ENCODE results near the gene CDK11A.

CDK11A gene

GRCh38 chr1:1724035-1724864 lies at the start of gene CDK11A:
CDK11A (minus strand) TSS chr1:1724357; CDS start chr1:1722818, 1,539 bp downstream.
- peak within 1 kb of the TSS; percentile 67; the same call in 1 of the 2 replicates for H3K4me3 ChIP-seq (ENCODE audit: low read length)

GRCh38 chr1:1773874-1774273 lies 49.7 kb upstream of the CDK11A start:
- TF ChIP-seq ZNF274 (IDR thresholded peaks at IDR 0.05; ENCODE audit: low read depth, low read length), result no peak
- H3K4me3 ChIP-seq (ENCODE audit: low read length), result no peak overlapping the region

- TF ChIP-seq ZNF274 (IDR thresholded peaks at IDR 0.05; ENCODE audit: low read depth, low read length), result no peak
- H3K4me3 ChIP-seq (ENCODE audit: low read length), result no peak overlapping the region
Measured at GRCh38 chr1:1771096-1771495, 46.9 kb upstream of the CDK11A start.

- no peak for TF ChIP-seq ZNF274 (IDR thresholded peaks at IDR 0.05; ENCODE audit: low read depth, low read length)
- H3K4me3 ChIP-seq (ENCODE audit: low read length), result no peak overlapping the region
Measured at GRCh38 chr1:1770102-1770501, 45.9 kb upstream of the CDK11A start.

GRCh38 chr1:1768249-1768992 lies 44.3 kb upstream of the CDK11A start:
- no peak for TF ChIP-seq ZNF274 (IDR thresholded peaks at IDR 0.05; ENCODE audit: low read depth, low read length)
- no peak overlapping the region for H3K4me3 ChIP-seq (ENCODE audit: low read length)

- H3K4me3 ChIP-seq (ENCODE audit: low read length), result no peak overlapping the region
- TF ChIP-seq ZNF274 (IDR thresholded peaks at IDR 0.05; ENCODE audit: low read depth, low read length), result no peak
Measured at GRCh38 chr1:1764876-1765470, 40.8 kb upstream of the CDK11A start.

- no peak for TF ChIP-seq ZNF274 (IDR thresholded peaks at IDR 0.05; ENCODE audit: low read depth, low read length)
- H3K4me3 ChIP-seq (ENCODE audit: low read length), result no peak overlapping the region
Measured at GRCh38 chr1:1763657-1764621, 39.8 kb upstream of the CDK11A start.

- TF ChIP-seq ZNF274 (IDR thresholded peaks at IDR 0.05; ENCODE audit: low read depth, low read length), result no peak
- H3K4me3 ChIP-seq (ENCODE audit: low read length), result no peak overlapping the region
Measured at GRCh38 chr1:1761504-1762376, 37.6 kb upstream of the CDK11A start.

- TF ChIP-seq ZNF274 (IDR thresholded peaks at IDR 0.05; ENCODE audit: low read depth, low read length), result no peak
- no peak overlapping the region for H3K4me3 ChIP-seq (ENCODE audit: low read length)
Measured at GRCh38 chr1:1760715-1761114, 36.6 kb upstream of the CDK11A start.

- no peak for TF ChIP-seq ZNF274 (IDR thresholded peaks at IDR 0.05; ENCODE audit: low read depth, low read length)
- H3K4me3 ChIP-seq (ENCODE audit: low read length), result no peak overlapping the region
Measured at GRCh38 chr1:1760345-1760650, 36.1 kb upstream of the CDK11A start.

GRCh38 chr1:1759456-1760344 lies 35.5 kb upstream of the CDK11A start:
- no peak for TF ChIP-seq ZNF274 (IDR thresholded peaks at IDR 0.05; ENCODE audit: low read depth, low read length)

More at GRCh38 chr1:1759456-1760344, 35.5 kb upstream of the CDK11A start:
- no peak overlapping the region for H3K4me3 ChIP-seq (ENCODE audit: low read length)

Data from GM08714 (cell line).